Lower leg skin (tissue), 4 donors: ENCODE measurements around the gene VWA2. TPM values are rescaled to one million over a fixed set of nuclear protein-coding genes. Genes with fewer than 3 reads are reported as not detected.

ENCODE experiments used
- DNase-seq, 2 donors: peaks; one replicate each; pipeline ENCODE4 v3.0.0-alpha.2; 2019; ENCODE audit warnings: low spot score in 2 of 2
- H3K4me3 ChIP-seq: fragments of 200-600 bp; sonication (generic); 2 replicates; pipeline ENCODE4 v1.5.1; 2017; ENCODE audit warnings: mild to moderate bottlenecking, low read depth; ENCODE audit not compliant: poor library complexity, severe bottlenecking
- POLR2A ChIP-seq, 2 donors: fragments of 450-650 bp; IDR thresholded peaks; one replicate each; pipeline ENCODE4 v1.6.1; 2016 to 2017; ENCODE audit warnings: antibody characterized with exemption in 2 of 2, mild to moderate bottlenecking in 1 of 2, moderate library complexity in 1 of 2
- WGBS, 2 donors: methylation state at CpG; one replicate each; pipeline ENCODE4 v1.1.5; 2018; 5-methylcytosine and 5-hydroxymethylcytosine counted together
- intact Hi-C: fragments of 100-400 bp; cut with DNase I; formaldehyde crosslinking; loops from one replicate; pipeline ENCODE4 v1.15.0; 2023; ENCODE audit warnings: low total_unique reads
- total RNA-seq, 4 donors: library from RNA; depleted of rRNA; stranded (reverse); fragments of >200 nt; gene quantifications; one replicate each; pipeline ENCODE4 v1.1.0, GENCODE V29; 2016
- TF ChIP-seq, protein P1 (sequence below), 3 donors: fragments of 450-650 bp; IDR thresholded peaks; one replicate each; pipeline ENCODE4 v1.5.1; 2016; ENCODE audit warnings: antibody characterized with exemption in 3 of 3, mild to moderate bottlenecking in 3 of 3, moderate library complexity in 2 of 3

The VWA2 gene
- total RNA-seq, 4 donors from 2014 or later = 14.2 to 21.7 (median 20.6) TPM

DNA sequence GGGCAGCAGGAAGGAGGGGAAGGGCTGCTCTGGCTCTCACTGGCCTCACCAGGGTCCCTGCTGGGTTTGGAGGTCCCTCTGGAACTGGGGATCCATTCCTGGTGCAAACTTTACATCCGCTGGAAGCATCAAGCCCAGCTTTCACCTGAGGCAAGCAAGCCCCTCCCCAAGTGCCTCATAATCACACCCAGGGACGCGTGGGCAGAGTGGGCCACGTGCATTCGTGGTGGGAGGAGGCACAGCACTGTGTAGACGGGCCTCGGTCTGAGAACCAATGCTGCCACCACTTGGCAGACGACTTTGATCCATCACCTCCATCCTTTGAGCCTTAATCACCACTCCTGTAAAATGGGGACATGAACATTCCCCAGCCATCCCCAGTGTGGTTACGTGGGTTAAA lies 74.1 kb downstream of the VWA2 start:
- no peak for TF ChIP-seq POLR2A (IDR thresholded peaks at IDR 0.05)
- TF ChIP-seq, protein P1, sequence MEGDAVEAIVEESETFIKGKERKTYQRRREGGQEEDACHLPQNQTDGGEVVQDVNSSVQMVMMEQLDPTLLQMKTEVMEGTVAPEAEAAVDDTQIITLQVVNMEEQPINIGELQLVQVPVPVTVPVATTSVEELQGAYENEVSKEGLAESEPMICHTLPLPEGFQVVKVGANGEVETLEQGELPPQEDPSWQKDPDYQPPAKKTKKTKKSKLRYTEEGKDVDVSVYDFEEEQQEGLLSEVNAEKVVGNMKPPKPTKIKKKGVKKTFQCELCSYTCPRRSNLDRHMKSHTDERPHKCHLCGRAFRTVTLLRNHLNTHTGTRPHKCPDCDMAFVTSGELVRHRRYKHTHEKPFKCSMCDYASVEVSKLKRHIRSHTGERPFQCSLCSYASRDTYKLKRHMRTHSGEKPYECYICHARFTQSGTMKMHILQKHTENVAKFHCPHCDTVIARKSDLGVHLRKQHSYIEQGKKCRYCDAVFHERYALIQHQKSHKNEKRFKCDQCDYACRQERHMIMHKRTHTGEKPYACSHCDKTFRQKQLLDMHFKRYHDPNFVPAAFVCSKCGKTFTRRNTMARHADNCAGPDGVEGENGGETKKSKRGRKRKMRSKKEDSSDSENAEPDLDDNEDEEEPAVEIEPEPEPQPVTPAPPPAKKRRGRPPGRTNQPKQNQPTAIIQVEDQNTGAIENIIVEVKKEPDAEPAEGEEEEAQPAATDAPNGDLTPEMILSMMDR (IDR thresholded peaks at IDR 0.05) = no peak
- H3K4me3 ChIP-seq = no peak overlapping the region
- intact Hi-C loops = no loop called here
- 82 to 90% methylated on average over 9 of the region's 9 CpGs for WGBS, 2 donors
- DNase-seq = no peak

DNA sequence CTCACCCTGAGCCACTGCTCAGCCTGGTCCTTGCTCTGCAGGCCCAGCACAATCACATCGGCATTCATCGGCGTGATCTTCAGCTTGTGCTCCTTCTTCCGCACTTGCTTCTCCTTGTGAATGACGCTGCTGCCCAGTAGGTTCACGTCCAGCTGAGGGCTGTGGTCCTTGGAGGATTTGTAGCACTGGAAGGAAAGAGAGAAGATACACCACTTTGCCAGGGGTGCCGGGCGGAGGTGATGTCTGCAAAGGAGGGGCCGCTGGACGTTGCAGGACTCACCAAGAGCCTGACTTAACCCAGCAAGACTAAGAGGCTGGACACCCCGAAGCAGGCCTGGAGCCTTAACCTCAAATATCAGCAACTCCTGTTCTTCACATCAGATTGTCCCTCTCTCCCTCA lies 74.8 kb downstream of the VWA2 start:
- DNase-seq = no peak
- TF ChIP-seq POLR2A (IDR thresholded peaks at IDR 0.05) = no peak
- TF ChIP-seq, protein P1 (IDR thresholded peaks at IDR 0.05) = no peak
- intact Hi-C loops = no loop called here

DNA sequence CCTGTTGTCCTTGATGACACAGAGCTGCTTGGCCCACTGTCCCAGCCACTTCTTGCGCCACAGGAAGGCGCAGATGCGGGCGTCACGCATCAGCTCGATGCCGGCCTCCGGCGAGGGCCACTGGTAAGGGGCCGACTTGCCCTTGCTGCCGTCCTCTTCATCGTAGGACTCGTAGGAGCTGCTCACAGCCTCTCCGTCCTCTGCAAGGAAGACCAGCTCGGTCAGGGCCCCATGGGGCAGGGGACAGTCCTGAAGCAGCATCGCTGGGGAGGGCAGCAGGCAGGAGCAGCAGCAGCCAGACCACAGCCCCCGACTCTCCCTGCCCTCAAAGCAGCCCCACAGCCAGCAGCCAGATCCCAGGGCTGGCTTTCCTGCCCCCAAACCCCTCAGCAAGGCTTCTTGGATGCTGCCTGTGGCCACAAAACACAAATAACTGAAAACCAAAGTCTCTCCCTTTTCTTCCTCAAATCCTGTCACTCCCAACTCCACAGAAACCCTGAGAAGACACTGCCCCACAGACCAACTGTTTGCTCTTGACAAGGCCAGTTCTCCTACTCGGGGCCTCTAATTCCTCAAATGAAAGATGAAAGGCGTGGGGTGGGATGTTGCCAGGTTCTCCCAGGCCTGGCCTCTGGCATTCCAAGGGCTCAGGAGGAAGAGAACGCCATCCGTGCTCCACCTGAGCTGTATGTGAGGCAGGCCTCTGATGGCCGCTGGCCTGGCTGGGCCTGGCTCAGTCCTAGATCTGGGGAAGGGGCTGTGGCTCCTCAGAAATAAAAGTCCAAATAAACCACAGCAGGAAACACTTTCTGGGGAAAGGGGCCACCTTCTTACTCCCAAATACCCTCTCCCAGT lies 76.7 kb downstream of the VWA2 start:
- intact Hi-C loops = no loop called here
- H3K4me3 ChIP-seq = no peak overlapping the region
- WGBS, 2 donors = 94 to 95% methylated on average over 22 of the region's 22 CpGs
- DNase-seq = no peak
- no peak for TF ChIP-seq POLR2A (IDR thresholded peaks at IDR 0.05)
- TF ChIP-seq, protein P1 (IDR thresholded peaks at IDR 0.05) = no peak

More for the DNA sequence above, 74.8 kb downstream of the VWA2 start:
- 84 to 86% methylated on average over 11 of the region's 11 CpGs for WGBS, 2 donors
- no peak overlapping the region for H3K4me3 ChIP-seq

DNA sequence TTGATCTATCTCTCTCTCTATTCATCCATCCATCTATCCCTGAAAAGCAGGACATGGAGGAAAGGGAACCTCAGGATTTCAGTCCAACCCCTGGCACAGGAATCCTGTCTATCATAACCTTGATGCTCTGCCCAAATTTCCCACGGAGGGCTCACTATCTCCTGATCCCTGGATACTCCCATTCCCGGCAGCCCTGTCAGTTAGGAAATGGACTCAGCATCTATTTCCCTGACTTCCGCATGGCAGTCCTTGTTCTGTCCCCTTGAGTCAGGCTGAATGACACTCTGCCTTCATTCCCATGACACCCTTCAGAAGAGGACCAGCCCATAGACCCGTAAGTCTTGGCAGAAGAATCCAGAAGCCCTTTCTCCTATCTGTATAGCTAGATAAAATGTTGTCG lies 77.7 kb downstream of the VWA2 start:
- no peak overlapping the region for H3K4me3 ChIP-seq
- TF ChIP-seq POLR2A (IDR thresholded peaks at IDR 0.05) = no peak
- TF ChIP-seq, protein P1 (IDR thresholded peaks at IDR 0.05) = no peak
- no peak for DNase-seq
- 71 to 83% methylated on average over 5 of the region's 5 CpGs for WGBS, 2 donors
- intact Hi-C loops = no loop called here

DNA sequence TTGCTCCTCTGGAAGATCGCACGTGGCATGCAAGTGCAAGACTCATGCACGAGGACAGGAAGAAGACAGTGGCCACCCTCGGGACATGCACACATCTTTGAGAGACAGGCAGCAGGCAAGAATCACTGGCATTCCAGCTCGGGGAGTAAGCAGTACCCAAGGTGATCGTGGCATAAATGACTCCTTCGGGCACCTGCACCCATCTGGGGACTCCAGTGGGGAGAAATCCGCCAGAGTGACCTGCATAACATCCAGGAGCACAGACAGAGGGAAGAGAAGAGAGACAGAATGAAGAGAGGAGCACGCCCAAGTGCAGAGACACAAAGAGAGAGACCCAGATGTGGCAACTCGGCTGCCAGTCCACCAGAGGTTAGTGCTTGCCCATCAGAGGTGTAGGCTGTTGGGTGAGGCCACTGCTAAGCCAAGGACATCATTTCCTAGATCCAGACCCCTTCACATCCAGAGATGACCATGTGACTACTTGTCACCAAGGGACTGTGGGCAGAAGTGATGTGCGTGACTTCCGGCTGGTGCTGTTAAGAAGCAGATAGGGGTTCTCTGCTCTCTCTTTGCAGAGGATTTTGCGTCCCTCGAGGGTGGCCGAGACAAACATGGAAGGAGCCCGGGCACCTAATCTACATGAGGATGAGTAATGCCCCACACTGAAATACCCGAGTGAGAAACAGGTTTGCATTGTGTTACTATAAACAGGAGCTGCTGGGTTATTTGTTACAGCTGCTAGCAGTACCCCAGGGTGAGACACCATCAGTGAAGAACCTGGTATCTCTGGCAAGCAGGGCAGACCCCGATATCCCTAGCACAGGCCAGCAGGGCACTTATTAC lies 80.6 kb downstream of the VWA2 start:
- no peak for TF ChIP-seq POLR2A (IDR thresholded peaks at IDR 0.05)
- TF ChIP-seq, protein P1 (IDR thresholded peaks at IDR 0.05) = no peak
- intact Hi-C loops = no loop called here
- no peak overlapping the region for H3K4me3 ChIP-seq
- WGBS, 2 donors = 81 to 83% methylated on average over 18 of the region's 18 CpGs
- no peak for DNase-seq
